Fibroblast of lung (primary cell): ENCODE measurements around the gene FNBP1L. TPM values are rescaled to one million over a fixed set of nuclear protein-coding genes. Genes with fewer than 3 reads are reported as not detected.

Experiments
- DNase-seq, 2 donors: peaks; one replicate each; pipeline versions ENCODE4 v3.0.0 to v3.0.0-alpha.2; 2010; ENCODE audit warnings: low read depth in 2 of 2
- H2AFZ ChIP-seq: 2 replicates; pipeline ENCODE4 v1.5.1; 2012; ENCODE audit warnings: low read length, control low read depth, inconsistent platforms
- H3K27ac ChIP-seq: 2 replicates; pipeline ENCODE4 v1.5.1; 2011; ENCODE audit warnings: low read length, control low read depth; ENCODE audit not compliant: insufficient read depth
- H3K27me3 ChIP-seq: 2 replicates; pipeline ENCODE4 v1.5.1; 2011; ENCODE audit warnings: mild to moderate bottlenecking, low read length; ENCODE audit not compliant: control insufficient read depth, insufficient read depth
- H3K36me3 ChIP-seq: 2 replicates; pipeline ENCODE4 v1.5.1; 2011; ENCODE audit warnings: low read length; ENCODE audit not compliant: control insufficient read depth, insufficient read depth
- H3K4me1 ChIP-seq: 2 replicates; pipeline ENCODE4 v1.5.1; 2011; ENCODE audit warnings: low read length; ENCODE audit not compliant: control insufficient read depth, insufficient read depth; ENCODE audit errors: extremely low read depth
- H3K4me2 ChIP-seq: 2 replicates; pipeline ENCODE4 v1.5.1; 2011; ENCODE audit warnings: low read length, control low read depth; ENCODE audit not compliant: insufficient read depth; ENCODE audit errors: extremely low read depth
- H3K4me3 ChIP-seq, 4 experiments: fragments of 200-600 bp in 1 of 4; sonication (generic) in 1 of 4; replicated peaks in 1 of 4; 2 replicates each; pipeline ENCODE4 v1.5.1; 2011 to 2016; ENCODE audit warnings: low read length in 4 of 4, low read depth in 3 of 4, mild to moderate bottlenecking in 3 of 4, control low read depth in 2 of 4, inconsistent platforms in 1 of 4, mixed read lengths in 1 of 4; ENCODE audit not compliant: insufficient read depth in 1 of 4; ENCODE audit errors: control extremely low read depth in 1 of 4
- H3K79me2 ChIP-seq: 2 replicates; pipeline ENCODE4 v1.5.1; 2012; ENCODE audit warnings: mild to moderate bottlenecking, low read length, inconsistent platforms; ENCODE audit not compliant: control insufficient read depth, insufficient read depth
- H3K9ac ChIP-seq: 2 replicates; pipeline ENCODE4 v1.5.1; 2011; ENCODE audit warnings: mild to moderate bottlenecking, low read length, control low read depth; ENCODE audit not compliant: insufficient read depth
- H3K9me3 ChIP-seq: 2 replicates; pipeline ENCODE4 v1.5.1; 2012; ENCODE audit warnings: low read depth, low read length; ENCODE audit not compliant: control insufficient read depth, insufficient read depth
- H4K20me1 ChIP-seq: 2 replicates; pipeline ENCODE4 v1.5.1; 2011; ENCODE audit warnings: low read length; ENCODE audit not compliant: control insufficient read depth, insufficient read depth; ENCODE audit errors: extremely low read depth
- EZH2 ChIP-seq: IDR thresholded peaks from 2 replicates; pipeline ENCODE4 v1.5.1; 2012; ENCODE audit warnings: low read length, control low read depth, mild to moderate bottlenecking; ENCODE audit errors: missing control alignments
- polyA plus RNA-seq, 2 donors: library from polyadenylated mRNA; depleted of rRNA in 1 of 2; stranded (reverse) in 1 of 2; unstranded in 1 of 2; fragments of >200 nt; gene quantifications; 2 replicates each; pipeline ENCODE4 v1.2.1, GENCODE V29; 2011 to 2012; ENCODE audit warnings: missing spikeins in 1 of 2
- total RNA-seq: library from RNA; depleted of rRNA; stranded (reverse); fragments of >200 nt; gene quantifications from 2 replicates; pipeline ENCODE4 v1.2.1, GENCODE V29; 2014
- TF ChIP-seq, protein P1 (sequence below), 2 donors: IDR thresholded peaks in 1 of 2; conservative IDR thresholded peaks in 1 of 2; 1 replicate in 1 of 2; 2 replicates in 1 of 2; pipeline ENCODE4 v1.5.1; 2011 to 2012; ENCODE audit warnings: low read length in 2 of 2, control low read depth in 1 of 2, inconsistent platforms in 1 of 2, low read depth in 1 of 2, mild to moderate bottlenecking in 1 of 2

The FNBP1L gene
- total and polyA plus RNA-seq, 2 donors (not counting 1 experiment from before 2014, with no cell fraction given): 3.0 to 4.1 TPM

DNA sequence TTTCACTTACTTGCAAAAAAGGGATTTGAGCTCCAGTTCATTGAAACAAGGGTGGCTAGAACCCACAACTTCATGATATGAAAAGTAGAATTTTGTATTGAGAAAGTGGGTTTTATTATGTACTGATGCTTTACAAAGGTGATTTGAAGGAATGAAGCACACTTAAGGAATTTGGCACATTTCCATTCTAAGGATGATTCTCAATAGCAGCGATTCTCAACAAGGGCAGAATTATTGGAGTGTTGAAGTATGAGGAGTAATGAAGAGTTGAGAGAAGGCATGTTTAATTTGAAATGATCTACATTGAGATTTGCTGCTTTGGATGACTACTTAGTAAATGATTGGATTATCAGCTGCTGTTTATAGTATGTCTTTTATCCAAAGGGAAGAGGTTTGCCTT lies 54.7 kb downstream of the FNBP1L start:
- peak in 1 of 2 donors; percentile 34 for DNase-seq
- H3K36me3 ChIP-seq: no peaks in the 10 kb centered on the region
- H3K4me3 ChIP-seq: no peak overlapping the region
- H3K4me1 ChIP-seq: no peaks in the 10 kb centered on the region
- H2AFZ ChIP-seq: no peak overlapping the region
- TF ChIP-seq, protein P1, sequence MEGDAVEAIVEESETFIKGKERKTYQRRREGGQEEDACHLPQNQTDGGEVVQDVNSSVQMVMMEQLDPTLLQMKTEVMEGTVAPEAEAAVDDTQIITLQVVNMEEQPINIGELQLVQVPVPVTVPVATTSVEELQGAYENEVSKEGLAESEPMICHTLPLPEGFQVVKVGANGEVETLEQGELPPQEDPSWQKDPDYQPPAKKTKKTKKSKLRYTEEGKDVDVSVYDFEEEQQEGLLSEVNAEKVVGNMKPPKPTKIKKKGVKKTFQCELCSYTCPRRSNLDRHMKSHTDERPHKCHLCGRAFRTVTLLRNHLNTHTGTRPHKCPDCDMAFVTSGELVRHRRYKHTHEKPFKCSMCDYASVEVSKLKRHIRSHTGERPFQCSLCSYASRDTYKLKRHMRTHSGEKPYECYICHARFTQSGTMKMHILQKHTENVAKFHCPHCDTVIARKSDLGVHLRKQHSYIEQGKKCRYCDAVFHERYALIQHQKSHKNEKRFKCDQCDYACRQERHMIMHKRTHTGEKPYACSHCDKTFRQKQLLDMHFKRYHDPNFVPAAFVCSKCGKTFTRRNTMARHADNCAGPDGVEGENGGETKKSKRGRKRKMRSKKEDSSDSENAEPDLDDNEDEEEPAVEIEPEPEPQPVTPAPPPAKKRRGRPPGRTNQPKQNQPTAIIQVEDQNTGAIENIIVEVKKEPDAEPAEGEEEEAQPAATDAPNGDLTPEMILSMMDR (conservative IDR thresholded peaks at IDR 0.05 in 1 of 2, IDR thresholded peaks at IDR 0.05 in 1 of 2; ENCODE audit: low read depth in 1 of 2, low read length in 2 of 2): no peak
- TF ChIP-seq EZH2: no peak
- H3K9ac ChIP-seq: no peak overlapping the region
- no peaks in the 10 kb centered on the region for H3K27me3 ChIP-seq
- no peaks in the 10 kb centered on the region for H3K9me3 ChIP-seq
- H3K79me2 ChIP-seq: no peaks in the 10 kb centered on the region
- no peaks in the 10 kb centered on the region for H4K20me1 ChIP-seq
- H3K4me2 ChIP-seq: no peak overlapping the region
- no peak overlapping the region for H3K27ac ChIP-seq

DNA sequence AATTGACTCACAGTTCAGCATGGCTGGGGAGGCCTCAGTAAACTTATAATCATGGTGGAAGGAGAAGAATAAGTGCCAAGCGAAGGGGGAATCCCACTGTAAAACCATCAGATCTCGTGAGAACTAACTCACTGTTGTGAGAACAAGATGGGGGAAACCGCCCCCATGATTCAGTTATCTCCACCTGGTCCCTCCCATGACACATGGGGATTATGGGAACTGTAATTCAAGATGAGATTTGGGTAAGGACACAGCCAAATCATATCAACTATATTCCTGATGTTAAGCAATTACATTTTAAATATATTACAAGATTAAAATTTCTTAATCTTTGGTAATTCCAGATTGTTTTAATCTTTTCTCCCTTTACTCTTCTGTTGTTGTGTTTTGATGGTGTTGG lies 55.2 kb downstream of the FNBP1L start:
- H3K27ac ChIP-seq: no peak overlapping the region
- no peak overlapping the region for H3K4me2 ChIP-seq
- no peaks in the 10 kb centered on the region for H3K36me3 ChIP-seq
- no peaks in the 10 kb centered on the region for H4K20me1 ChIP-seq
- H3K79me2 ChIP-seq: no peaks in the 10 kb centered on the region
- H3K9ac ChIP-seq: no peak overlapping the region
- no peak overlapping the region for H3K4me3 ChIP-seq
- H2AFZ ChIP-seq: no peak overlapping the region
- H3K4me1 ChIP-seq: no peaks in the 10 kb centered on the region
- no peaks in the 10 kb centered on the region for H3K9me3 ChIP-seq
- DNase-seq: no peak
- TF ChIP-seq, protein P1 (conservative IDR thresholded peaks at IDR 0.05 in 1 of 2, IDR thresholded peaks at IDR 0.05 in 1 of 2; ENCODE audit: low read depth in 1 of 2, low read length in 2 of 2): no peak
- no peak for TF ChIP-seq EZH2
- no peaks in the 10 kb centered on the region for H3K27me3 ChIP-seq

DNA sequence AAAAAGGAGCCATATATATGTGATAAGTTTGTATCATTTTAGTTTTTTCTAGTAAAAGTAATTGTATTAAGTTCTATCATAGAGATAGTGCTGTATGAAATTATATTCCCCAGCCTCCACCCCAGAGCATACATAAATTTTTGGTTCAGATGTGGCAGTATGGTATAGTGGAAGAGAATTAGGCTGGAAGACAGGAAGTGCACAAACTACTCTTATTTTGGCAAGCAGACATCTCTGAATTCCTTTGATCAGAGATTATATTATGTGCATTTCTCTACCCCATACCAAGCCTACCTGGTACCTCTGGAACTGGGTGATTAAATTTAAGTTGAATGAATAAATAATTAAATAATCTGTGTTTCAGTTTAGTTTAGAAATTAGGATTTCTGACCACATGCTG lies 55.9 kb downstream of the FNBP1L start:
- Histone ChIP-seq H3K36me3 (no peaks in the 10 kb centered on the region), H3K4me3 (no peak overlapping the region), H3K9me3 (no peaks in the 10 kb centered on the region), H3K79me2 (no peaks in the 10 kb centered on the region), H3K27me3 (no peaks in the 10 kb centered on the region), H3K4me1 (no peaks in the 10 kb centered on the region), H3K27ac (no peak overlapping the region), H3K4me2 (no peak overlapping the region), H2AFZ (no peak overlapping the region), H3K9ac (no peak overlapping the region), H4K20me1 (no peaks in the 10 kb centered on the region)
- TF ChIP-seq EZH2: no peak
- TF ChIP-seq, protein P1 (conservative IDR thresholded peaks at IDR 0.05 in 1 of 2, IDR thresholded peaks at IDR 0.05 in 1 of 2; ENCODE audit: low read depth in 1 of 2, low read length in 2 of 2): no peak
- DNase-seq: no peak
